Loucy (cell line): Measurements from ENCODE around the gene SMIM8.

Source experiments
- H2AFZ ChIP-seq: fragments of 200-600 bp; sonication (generic); 2 replicates; pipeline ENCODE4 v1.6.0; 2016; ENCODE audit warnings: antibody characterized with exemption, mild to moderate bottlenecking, low read length, moderate library complexity
- H3F3A ChIP-seq: fragments of 200-600 bp; 2 replicates; pipeline ENCODE4 v1.6.0; 2016; ENCODE audit warnings: antibody characterized with exemption, low read depth, mild to moderate bottlenecking
- H3K27me3 ChIP-seq: fragments of 200-600 bp; sonication (generic); 2 replicates; pipeline ENCODE4 v1.6.1; 2014; ENCODE audit warnings: low read length, mild to moderate bottlenecking; ENCODE audit not compliant: insufficient read depth, poor library complexity, severe bottlenecking
- H3K36me3 ChIP-seq: fragments of 200-600 bp; sonication (generic); 2 replicates; pipeline ENCODE4 v1.6.1; 2016; ENCODE audit warnings: low read length; ENCODE audit not compliant: insufficient read depth
- H3K4me1 ChIP-seq: fragments of 200-600 bp; sonication (generic); 2 replicates; pipeline ENCODE4 v1.5.1; 2014; ENCODE audit warnings: low read length, mild to moderate bottlenecking; ENCODE audit not compliant: insufficient read depth, poor library complexity, severe bottlenecking
- H3K4me2 ChIP-seq: fragments of 200-600 bp; sonication (generic); 2 replicates; pipeline ENCODE4 v1.6.0; 2014; ENCODE audit warnings: antibody characterized with exemption, low read length, low read depth, mild to moderate bottlenecking; ENCODE audit not compliant: poor library complexity, severe bottlenecking
- H3K4me3 ChIP-seq: fragments of 200-600 bp; sonication (generic); 2 replicates; pipeline ENCODE4 v1.5.1; 2014; ENCODE audit warnings: low read length, mild to moderate bottlenecking, mixed read lengths; ENCODE audit not compliant: poor library complexity, severe bottlenecking
- H3K79me2 ChIP-seq: fragments of 200-600 bp; sonication (generic); 2 replicates; pipeline ENCODE4 v1.6.1; 2014; ENCODE audit warnings: low read length; ENCODE audit not compliant: insufficient read depth
- H3K9ac ChIP-seq: fragments of 200-600 bp; sonication (generic); 2 replicates; pipeline ENCODE4 v1.6.0; 2014; ENCODE audit warnings: mild to moderate bottlenecking, low read depth, low read length, moderate library complexity; ENCODE audit not compliant: poor library complexity, severe bottlenecking
- H3K9me2 ChIP-seq: fragments of 200-600 bp; sonication (generic); replicated peaks from 2 replicates; pipeline ENCODE4 v1.6.1; 2016; ENCODE audit warnings: low read depth, low read length, mixed read lengths
- H3K9me3 ChIP-seq: fragments of 200-600 bp; sonication (generic); 2 replicates; pipeline ENCODE4 v1.6.1; 2014; ENCODE audit warnings: mild to moderate bottlenecking, antibody characterized with exemption, low read length, low read depth; ENCODE audit not compliant: insufficient read depth
- H4K20me1 ChIP-seq: fragments of 200-600 bp; sonication (generic); 2 replicates; pipeline ENCODE4 v1.6.0; 2014; ENCODE audit warnings: antibody characterized with exemption, low read length, mild to moderate bottlenecking; ENCODE audit not compliant: insufficient read depth, poor library complexity, severe bottlenecking
- EZH2phosphoT487 ChIP-seq: fragments of 200-600 bp; IDR thresholded peaks from 2 replicates; pipeline ENCODE4 v1.6.1; 2018; ENCODE audit warnings: antibody characterized with exemption, mild to moderate bottlenecking, moderate library complexity, borderline replicate concordance
- TF ChIP-seq, protein P1 (sequence below): fragments of 200-600 bp; sonication (generic); conservative IDR thresholded peaks from 2 replicates; pipeline ENCODE4 v1.5.1; 2014; ENCODE audit warnings: mild to moderate bottlenecking, antibody characterized with exemption, low read length

The SMIM8 gene

DNA sequence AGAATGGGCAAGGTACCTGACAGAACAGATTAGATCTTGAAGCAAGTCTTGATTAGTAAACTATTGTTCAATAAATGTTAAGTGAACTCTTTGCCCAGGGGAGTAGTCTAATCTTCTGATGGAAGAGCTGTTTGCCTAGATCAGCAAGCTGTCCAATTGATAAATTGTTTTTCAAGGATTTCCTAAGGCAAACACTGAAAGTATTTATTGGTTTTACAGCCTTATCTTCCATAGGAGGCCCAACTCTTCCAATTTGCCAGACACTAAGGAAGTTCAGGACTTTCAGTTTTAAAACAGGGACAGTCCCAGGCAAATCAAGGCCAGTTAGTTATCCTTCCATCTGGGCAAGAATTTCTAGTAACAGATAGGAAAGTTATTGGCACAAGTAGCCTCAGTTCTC, 20.4 kb downstream of the SMIM8 start:
- Histone ChIP-seq H3K4me1 (no peaks in the 10 kb centered on the region), H3K27me3 (no peaks in the 10 kb centered on the region), H3K4me2 (no peak overlapping the region), H3K79me2 (no peaks in the 10 kb centered on the region), H3K9me2 (no peaks in the 10 kb centered on the region), H3K4me3 (no peak overlapping the region), H2AFZ (no peak overlapping the region), H3K9ac (no peak overlapping the region), H4K20me1 (no peaks in the 10 kb centered on the region), H3K9me3 (no peaks in the 10 kb centered on the region), H3K36me3 (no peaks in the 10 kb centered on the region), H3F3A (no peaks in the 10 kb centered on the region)
- TF ChIP-seq, protein P1, sequence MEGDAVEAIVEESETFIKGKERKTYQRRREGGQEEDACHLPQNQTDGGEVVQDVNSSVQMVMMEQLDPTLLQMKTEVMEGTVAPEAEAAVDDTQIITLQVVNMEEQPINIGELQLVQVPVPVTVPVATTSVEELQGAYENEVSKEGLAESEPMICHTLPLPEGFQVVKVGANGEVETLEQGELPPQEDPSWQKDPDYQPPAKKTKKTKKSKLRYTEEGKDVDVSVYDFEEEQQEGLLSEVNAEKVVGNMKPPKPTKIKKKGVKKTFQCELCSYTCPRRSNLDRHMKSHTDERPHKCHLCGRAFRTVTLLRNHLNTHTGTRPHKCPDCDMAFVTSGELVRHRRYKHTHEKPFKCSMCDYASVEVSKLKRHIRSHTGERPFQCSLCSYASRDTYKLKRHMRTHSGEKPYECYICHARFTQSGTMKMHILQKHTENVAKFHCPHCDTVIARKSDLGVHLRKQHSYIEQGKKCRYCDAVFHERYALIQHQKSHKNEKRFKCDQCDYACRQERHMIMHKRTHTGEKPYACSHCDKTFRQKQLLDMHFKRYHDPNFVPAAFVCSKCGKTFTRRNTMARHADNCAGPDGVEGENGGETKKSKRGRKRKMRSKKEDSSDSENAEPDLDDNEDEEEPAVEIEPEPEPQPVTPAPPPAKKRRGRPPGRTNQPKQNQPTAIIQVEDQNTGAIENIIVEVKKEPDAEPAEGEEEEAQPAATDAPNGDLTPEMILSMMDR: no peak
- TF ChIP-seq EZH2phosphoT487: no peak

DNA sequence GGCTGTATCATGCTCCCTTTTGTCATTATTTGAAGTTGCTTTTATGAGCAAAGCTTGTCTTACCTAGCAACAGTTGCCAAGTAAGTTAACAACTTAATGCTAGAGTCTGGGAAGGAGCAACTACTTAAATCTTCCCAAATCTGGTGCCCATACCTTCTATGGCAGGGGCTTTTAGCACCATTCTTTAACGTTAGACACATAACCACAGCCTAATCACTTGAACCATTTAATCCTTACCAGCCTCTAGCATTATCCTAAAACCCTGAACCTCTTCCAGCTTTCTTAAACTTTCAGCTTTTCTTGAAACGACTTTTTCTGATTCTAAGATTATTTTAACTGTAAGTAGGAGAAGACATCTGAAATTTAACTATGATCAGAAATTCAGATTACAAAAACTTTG, 22.3 kb downstream of the SMIM8 start, which contains the start of gene C6orf163:
TSS of gene C6orf163 (plus strand) at position 83 of the 400 bp plus-strand sequence. CDS start at position 370, 287 bp downstream.
- Histone ChIP-seq H3K9ac (no peak within 1 kb of the TSS), H3K4me2 (no peak within 1 kb of the TSS), H3F3A (no peaks in the 10 kb centered on the region), H3K9me3 (no peaks in the 10 kb centered on the region), H4K20me1 (no peaks in the 10 kb centered on the region), H3K27me3 (no peaks in the 10 kb centered on the region), H2AFZ (no peak within 1 kb of the TSS), H3K9me2 (no peaks in the 10 kb centered on the region), H3K4me3 (no peak within 1 kb of the TSS), H3K36me3 (no peaks in the 10 kb centered on the region), H3K79me2 (no peaks in the 10 kb centered on the region), H3K4me1 (no peaks in the 10 kb centered on the region)
- no peak for TF ChIP-seq EZH2phosphoT487
- TF ChIP-seq, protein P1: no peak

DNA sequence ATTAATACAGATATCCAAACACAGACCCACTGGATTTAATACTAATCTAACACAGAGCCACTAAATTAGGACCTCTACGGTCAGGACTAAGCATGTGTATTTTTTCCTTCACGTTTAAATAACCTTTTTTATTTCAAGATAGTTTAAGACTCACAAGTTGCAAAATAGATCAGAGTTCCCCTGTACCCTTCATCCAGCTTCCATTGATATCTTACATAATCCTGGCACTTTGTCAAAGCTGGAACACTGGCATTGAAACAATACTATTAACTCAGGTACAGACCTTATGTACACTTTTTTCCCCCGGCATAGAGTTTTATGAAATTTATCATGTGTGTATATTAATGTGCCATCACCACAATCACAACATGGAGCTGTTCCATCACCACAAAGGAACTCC, 24.3 kb downstream of the SMIM8 start:
- H3K4me2 ChIP-seq: no peak overlapping the region
- no peaks in the 10 kb centered on the region for H3K9me3 ChIP-seq
- H2AFZ ChIP-seq: no peak overlapping the region
- no peaks in the 10 kb centered on the region for H3F3A ChIP-seq
- H3K36me3 ChIP-seq: no peaks in the 10 kb centered on the region
- no peaks in the 10 kb centered on the region for H3K79me2 ChIP-seq
- H3K9ac ChIP-seq: no peak overlapping the region
- H3K4me3 ChIP-seq: no peak overlapping the region
- no peaks in the 10 kb centered on the region for H4K20me1 ChIP-seq
- TF ChIP-seq, protein P1: no peak
- no peak for TF ChIP-seq EZH2phosphoT487
- H3K9me2 ChIP-seq: no peaks in the 10 kb centered on the region
- H3K27me3 ChIP-seq: no peaks in the 10 kb centered on the region
- H3K4me1 ChIP-seq: no peaks in the 10 kb centered on the region
